Testis (tissue), 3 donors: ENCODE measurements around the gene CCT7. TPM values are rescaled to one million over a fixed set of nuclear protein-coding genes. Genes with fewer than 3 reads are reported as not detected.

Source experiments
- polyA plus RNA-seq: library from polyadenylated mRNA; stranded (reverse); fragments of 350-450 nt; fragmentation: Illumina TruSeq; extraction: RNeasy Lipid Tissue Mini Kit (QIAGEN cat#74804); gene quantifications from one replicate; pipeline ENCODE4 v1.2.3, GENCODE V29; 2014; ENCODE audit warnings: low read depth, low replicate concordance; ENCODE audit not compliant: insufficient read depth
- small RNA-seq, 2 donors: library from RNA; depleted of rRNA; stranded (forward); fragments of <200 nt; gene quantifications; one replicate each; pipeline ENCODE3, GENCODE V24; 2016
- total RNA-seq, 2 donors: library from RNA; depleted of rRNA; stranded (reverse); fragments of >200 nt; gene quantifications; one replicate each; pipeline ENCODE4 v1.2.3, GENCODE V29; 2016

Gene CCT7
- total and polyA plus RNA-seq, 3 donors from 2014 or later: 237 to 459 (median 262) TPM

Small RNA genes lying within 50 kb of the gene (small RNA-seq; reads per million reads assigned to genes)
- gene RNU6-111P: 0 reads per million in 2 donors

Other genes starting within 250 kb of the CCT7 start
- 10 to 100 TPM; 25.4 to 32.2 TPM for gene SFXN5, start 162.6 kb upstream of the CCT7 start, total RNA-seq
- 24.0 TPM for gene SFXN5, start 162.6 kb upstream of the CCT7 start, polyA plus RNA-seq
- gene RAB11FIP5, start 121.4 kb upstream of the CCT7 start, total RNA-seq: 100 to 1,000 TPM; 108 to 168 TPM
- gene RAB11FIP5, start 121.4 kb upstream of the CCT7 start, polyA plus RNA-seq: 332 TPM
- under 1 TPM; 0.37 to 0.63 TPM for gene NOTO, start 31.7 kb upstream of the CCT7 start, total RNA-seq
- gene NOTO, start 31.7 kb upstream of the CCT7 start, polyA plus RNA-seq: not detected
- gene SMYD5, start 20.1 kb upstream of the CCT7 start, total RNA-seq: 10 to 100 TPM; 53.0 to 58.2 TPM
- gene SMYD5, start 20.1 kb upstream of the CCT7 start, polyA plus RNA-seq: 36.4 TPM
- gene PRADC1, start 1.1 kb upstream of the CCT7 start, total RNA-seq: 10 to 100 TPM; 21.3 to 29.2 TPM
- gene PRADC1, start 1.1 kb upstream of the CCT7 start, polyA plus RNA-seq: 47.1 TPM
- 10 to 100 TPM; 11.1 to 12.4 TPM for gene FBXO41, start 50.2 kb downstream of the CCT7 start, total RNA-seq
- gene FBXO41, start 50.2 kb downstream of the CCT7 start, polyA plus RNA-seq: 4.9 TPM
- 10 to 100 TPM; 12.5 to 14.9 TPM for gene EGR4, start 59.2 kb downstream of the CCT7 start, total RNA-seq
- 4.6 TPM for gene EGR4, start 59.2 kb downstream of the CCT7 start, polyA plus RNA-seq
- gene ALMS1, start 151.5 kb downstream of the CCT7 start, total RNA-seq: 100 to 1,000 TPM; 128 to 201 TPM
- gene ALMS1, start 151.5 kb downstream of the CCT7 start, polyA plus RNA-seq: 73.5 TPM